Endodermal cell (in vitro differentiated cells): Measurements from ENCODE around the gene NAIF1. TPM values are rescaled to one million over a fixed set of nuclear protein-coding genes. Genes with fewer than 3 reads are reported as not detected.

Source experiments
- DNase-seq: peaks from one replicate; pipeline ENCODE4 v3.0.0-alpha.2; 2017
- H3K27ac ChIP-seq: 2 replicates; pipeline ENCODE4 v1.5.1; 2013; ENCODE audit warnings: mild to moderate bottlenecking, low read depth, low read length, moderate library complexity
- H3K27me3 ChIP-seq: 2 replicates; pipeline ENCODE4 v1.6.1; 2013; ENCODE audit warnings: mild to moderate bottlenecking, low read length, moderate library complexity; ENCODE audit not compliant: insufficient read depth, control insufficient read depth, poor library complexity, severe bottlenecking
- H3K36me3 ChIP-seq: 2 replicates; pipeline ENCODE4 v1.7.0; 2013; ENCODE audit warnings: mild to moderate bottlenecking, low read length, moderate library complexity; ENCODE audit not compliant: control insufficient read depth, insufficient read depth
- H3K4me1 ChIP-seq: one replicate; pipeline ENCODE4 v1.7.0; 2013; ENCODE audit warnings: low read length; ENCODE audit not compliant: control insufficient read depth, insufficient read depth
- H3K4me3 ChIP-seq: 2 replicates; pipeline ENCODE4 v1.5.1; 2013; ENCODE audit warnings: mild to moderate bottlenecking, low read length, moderate library complexity
- H3K9ac ChIP-seq: 2 replicates; pipeline ENCODE4 v1.6.1; 2013; ENCODE audit warnings: mild to moderate bottlenecking, low read length, moderate library complexity; ENCODE audit not compliant: poor library complexity, severe bottlenecking; ENCODE audit errors: extremely low read depth
- H3K9me3 ChIP-seq: 2 replicates; pipeline ENCODE4 v1.6.1; 2013; ENCODE audit warnings: mild to moderate bottlenecking, low read length, moderate library complexity; ENCODE audit not compliant: control insufficient read depth
- H3K27ac Mint-ChIP-seq: 2 replicates; pipeline ENCODE4 v1.8.0; 2020; ENCODE audit warnings: mixed read lengths
- H3K27me3 Mint-ChIP-seq: 2 replicates; pipeline ENCODE4 v1.8.0; 2021; ENCODE audit warnings: mild to moderate bottlenecking, mixed read lengths; ENCODE audit not compliant: insufficient read depth
- H3K36me3 Mint-ChIP-seq: 2 replicates; pipeline ENCODE4 v1.8.0; 2020; ENCODE audit warnings: low read depth, mixed read lengths
- H3K4me1 Mint-ChIP-seq: 2 replicates; pipeline ENCODE4 v1.8.0; 2020; ENCODE audit warnings: mixed read lengths
- H3K4me3 Mint-ChIP-seq: 2 replicates; pipeline ENCODE4 v1.8.0; 2020; ENCODE audit warnings: mild to moderate bottlenecking, moderate library complexity, mixed read lengths
- H3K9me3 Mint-ChIP-seq: 2 replicates; pipeline ENCODE4 v1.8.0; 2020; ENCODE audit warnings: mild to moderate bottlenecking, mixed read lengths
- whole genome bisulfite sequencing, 2 experiments: methylation state at CpG; one replicate each; pipeline versions ENCODE4 v1.1.5 to v1.1.7; 2013; ENCODE audit warnings: missing lambda C conversion rate in 2 of 2, mixed read lengths in 1 of 2; ENCODE audit not compliant: insufficient coverage in 1 of 2, insufficient read length in 1 of 2; 5-methylcytosine and 5-hydroxymethylcytosine counted together
- total RNA-seq, 2 donors: library from RNA; stranded (reverse); fragmentation: NEBNext Ultra II Directional in 1 of 2; extraction: Animal tissue kit (Norgen Biotek cat#: 25700) in 1 of 2; gene quantifications; 2 replicates in 1 of 2; 3 replicates in 1 of 2; pipeline ENCODE4 v1.2.1, GENCODE V29; 2021
- TF ChIP-seq, protein P1 (sequence below): fragments of 200-600 bp; sonication (generic); conservative IDR thresholded peaks from 2 replicates; pipeline ENCODE4 v1.5.0; 2021; ENCODE audit warnings: antibody characterized with exemption, mild to moderate bottlenecking

NAIF1 gene
- total RNA-seq, 2 donors from 2014 or later, result 6.2 to 6.6 TPM

DNA sequence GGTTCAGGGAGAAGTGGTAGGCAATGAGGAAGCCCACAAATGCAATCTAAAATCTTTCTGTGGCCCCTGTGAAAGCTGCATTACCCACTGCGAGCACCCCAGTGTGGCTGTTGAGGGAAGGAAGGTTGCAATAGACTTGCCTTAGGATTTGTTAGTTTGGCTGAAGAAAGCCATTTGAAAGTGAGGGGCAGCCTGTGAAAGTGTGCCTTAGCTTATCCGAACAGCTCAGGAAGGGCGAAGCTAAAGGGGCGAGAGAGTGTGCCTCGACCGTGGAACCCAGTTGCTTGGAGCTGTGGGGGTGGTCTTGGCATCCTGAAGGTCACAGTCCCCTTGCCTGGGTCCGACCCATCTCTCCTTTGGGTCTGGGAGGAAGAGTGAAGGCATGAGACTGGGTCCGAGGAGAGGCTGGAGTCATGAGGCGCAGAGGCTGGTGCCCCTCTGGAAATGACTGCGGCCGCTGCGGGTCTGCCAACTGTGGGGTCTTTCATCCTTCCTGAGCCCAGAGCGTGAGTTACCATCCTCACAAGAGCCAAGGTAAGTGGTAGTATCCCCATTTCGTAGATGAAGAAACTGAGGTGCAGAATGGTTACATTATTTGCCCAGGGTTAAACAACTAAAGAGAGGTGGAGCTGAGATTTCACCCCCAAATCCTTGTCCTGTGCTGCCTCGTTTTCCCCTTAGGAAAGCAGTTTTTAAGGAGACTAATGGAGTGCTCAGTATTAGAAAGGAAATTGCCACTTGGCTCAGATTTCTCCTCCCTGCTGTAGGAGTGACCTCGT lies 25.3 kb upstream of the NAIF1 start:
- Mint-ChIP-seq H3K9me3 (no peaks in the 10 kb centered on the region), H3K4me3 (no peak overlapping the region), H3K36me3 (peaks cover 4% of the 10 kb centered on the region), H3K27me3 (no peaks in the 10 kb centered on the region), H3K4me1 (peaks cover 7% of the 10 kb centered on the region), H3K27ac (no peak overlapping the region)
- H3K4me1 ChIP-seq, result no peaks in the 10 kb centered on the region
- H3K9me3 ChIP-seq, result no peaks in the 10 kb centered on the region
- WGBS, 2 experiments, result 88 to 91% methylated on average over 12 to 16 of the region's 16 CpGs
- no peak overlapping the region for H3K9ac ChIP-seq
- H3K27ac ChIP-seq, result no peak overlapping the region
- H3K27me3 ChIP-seq, result no peaks in the 10 kb centered on the region
- no peak for DNase-seq
- peaks cover 7% of the 10 kb centered on the region for H3K36me3 ChIP-seq
- H3K4me3 ChIP-seq, result no peak overlapping the region
- TF ChIP-seq, protein P1, sequence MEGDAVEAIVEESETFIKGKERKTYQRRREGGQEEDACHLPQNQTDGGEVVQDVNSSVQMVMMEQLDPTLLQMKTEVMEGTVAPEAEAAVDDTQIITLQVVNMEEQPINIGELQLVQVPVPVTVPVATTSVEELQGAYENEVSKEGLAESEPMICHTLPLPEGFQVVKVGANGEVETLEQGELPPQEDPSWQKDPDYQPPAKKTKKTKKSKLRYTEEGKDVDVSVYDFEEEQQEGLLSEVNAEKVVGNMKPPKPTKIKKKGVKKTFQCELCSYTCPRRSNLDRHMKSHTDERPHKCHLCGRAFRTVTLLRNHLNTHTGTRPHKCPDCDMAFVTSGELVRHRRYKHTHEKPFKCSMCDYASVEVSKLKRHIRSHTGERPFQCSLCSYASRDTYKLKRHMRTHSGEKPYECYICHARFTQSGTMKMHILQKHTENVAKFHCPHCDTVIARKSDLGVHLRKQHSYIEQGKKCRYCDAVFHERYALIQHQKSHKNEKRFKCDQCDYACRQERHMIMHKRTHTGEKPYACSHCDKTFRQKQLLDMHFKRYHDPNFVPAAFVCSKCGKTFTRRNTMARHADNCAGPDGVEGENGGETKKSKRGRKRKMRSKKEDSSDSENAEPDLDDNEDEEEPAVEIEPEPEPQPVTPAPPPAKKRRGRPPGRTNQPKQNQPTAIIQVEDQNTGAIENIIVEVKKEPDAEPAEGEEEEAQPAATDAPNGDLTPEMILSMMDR, result no peak

DNA sequence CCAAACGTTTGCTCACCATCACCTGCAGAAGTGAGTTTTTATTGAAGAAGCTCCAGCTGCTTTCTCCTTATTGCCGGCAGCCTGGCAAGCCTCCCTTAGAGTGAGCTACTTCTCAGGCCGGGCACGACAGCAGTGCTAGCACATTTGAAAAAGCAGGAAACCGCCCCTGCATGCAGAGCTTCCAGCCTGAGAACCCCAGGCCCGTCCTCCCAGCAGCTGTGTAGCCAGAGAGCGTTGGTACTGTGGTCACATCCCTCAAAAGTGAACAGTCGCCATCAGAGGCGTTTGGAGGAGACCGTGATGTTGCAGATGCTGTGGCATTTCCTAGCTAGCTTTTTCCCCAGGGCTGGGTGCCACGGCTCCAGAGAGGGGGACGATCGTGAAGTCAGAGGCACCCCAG lies 24.5 kb upstream of the NAIF1 start:
- Histone ChIP-seq H3K4me1 (no peaks in the 10 kb centered on the region), H3K27me3 (no peaks in the 10 kb centered on the region), H3K9ac (no peak overlapping the region), H3K36me3 (peaks cover 7% of the 10 kb centered on the region), H3K4me3 (no peak overlapping the region), H3K9me3 (no peaks in the 10 kb centered on the region), H3K27ac (no peak overlapping the region)
- TF ChIP-seq, protein P1, result no peak
- Mint-ChIP-seq H3K27ac (no peak overlapping the region), H3K36me3 (peaks cover 6% of the 10 kb centered on the region), H3K4me1 (peaks cover 7% of the 10 kb centered on the region), H3K4me3 (no peak overlapping the region), H3K9me3 (no peaks in the 10 kb centered on the region), H3K27me3 (no peaks in the 10 kb centered on the region)
- no peak for DNase-seq
- WGBS, 2 experiments, result 76 to 82% methylated on average over 12 to 13 of the region's 13 CpGs

DNA sequence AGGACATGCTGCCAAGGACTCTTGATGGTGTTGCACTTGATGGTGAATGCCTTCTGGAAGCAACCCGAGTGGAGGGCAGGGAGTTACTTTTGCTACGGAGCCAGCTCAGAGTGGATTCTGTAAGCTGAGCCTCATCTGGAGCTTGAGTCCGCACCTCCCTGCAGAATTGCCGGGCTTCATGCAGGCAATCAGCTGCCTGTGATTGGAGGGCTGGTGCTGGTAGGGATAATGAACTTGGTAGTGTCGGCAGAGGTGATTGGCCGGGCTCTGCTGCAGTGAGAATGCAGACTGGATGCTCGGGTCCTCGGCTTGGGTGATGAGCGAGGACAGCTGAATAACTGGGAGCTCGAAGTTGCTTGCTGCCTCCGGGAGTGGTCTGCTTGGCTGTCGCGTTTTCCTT lies 24.0 kb upstream of the NAIF1 start:
- Histone ChIP-seq H3K4me3 (no peak overlapping the region), H3K36me3 (peaks cover 7% of the 10 kb centered on the region), H3K4me1 (no peaks in the 10 kb centered on the region), H3K27ac (peak overlapping the region; percentile 36), H3K9me3 (no peaks in the 10 kb centered on the region), H3K27me3 (no peaks in the 10 kb centered on the region), H3K9ac (no peak overlapping the region)
- 73 to 78% methylated on average over 11 to 13 of the region's 13 CpGs for WGBS, 2 experiments
- Mint-ChIP-seq H3K4me1 (peaks cover 7% of the 10 kb centered on the region), H3K27ac (peak overlapping the region; percentile 35), H3K4me3 (no peak overlapping the region), H3K36me3 (peaks cover 6% of the 10 kb centered on the region), H3K9me3 (no peaks in the 10 kb centered on the region), H3K27me3 (no peaks in the 10 kb centered on the region)
- TF ChIP-seq, protein P1, result no peak
- peak; percentile 92 for DNase-seq
